AG09319 (cell line): Measurements from ENCODE around the gene RLN2.

Experiments used
- DNase-seq: peaks from one replicate; pipeline ENCODE4 v3.0.0-alpha.2; 2010; ENCODE audit warnings: low read depth; ENCODE audit errors: extremely low read depth
- TF ChIP-seq, protein P1 (sequence below): IDR thresholded peaks from 2 replicates; pipeline ENCODE4 v1.5.1; 2011; ENCODE audit warnings: low read depth, mild to moderate bottlenecking, inconsistent platforms, low read length, moderate library complexity

RLN2 gene

DNA sequence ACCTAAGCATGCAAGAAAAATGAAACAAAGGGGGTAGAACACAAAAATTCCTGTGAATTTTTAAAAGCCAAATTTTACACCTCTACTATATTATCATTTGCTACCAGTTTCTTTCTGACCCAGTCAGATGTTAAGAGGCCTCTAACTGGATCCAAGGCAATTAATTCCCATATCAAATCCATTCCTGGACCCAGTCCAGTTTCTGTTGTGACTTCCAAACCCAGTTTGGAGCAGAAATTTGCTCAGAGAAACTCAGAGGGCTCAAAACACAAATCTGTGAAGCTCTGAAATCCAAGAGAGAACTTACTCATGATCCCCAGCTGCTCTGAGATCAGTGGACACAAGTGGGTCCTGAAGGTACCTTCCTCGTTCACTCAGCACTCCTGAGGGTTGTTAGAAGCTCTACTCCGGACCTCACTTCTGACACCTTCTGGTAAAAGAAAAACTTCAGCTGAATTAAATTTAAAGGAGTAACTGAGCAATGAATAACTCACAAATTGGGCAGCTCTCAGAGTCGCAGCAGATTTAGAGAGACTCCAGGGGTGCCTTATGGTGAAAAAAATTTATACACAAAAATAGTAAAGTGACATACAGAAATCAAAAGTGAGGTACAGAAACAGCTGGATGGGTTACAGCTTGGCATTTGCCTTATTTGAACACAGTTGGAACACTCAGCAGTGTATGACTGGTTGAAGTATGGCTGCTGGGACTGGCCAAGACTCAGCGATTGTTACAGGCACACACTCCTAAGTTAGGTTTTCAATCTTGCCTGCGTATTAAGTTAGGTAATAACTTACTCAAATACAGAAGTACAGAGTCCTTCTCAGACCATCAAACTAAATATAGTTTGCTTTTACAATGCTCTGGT, 40.9 kb downstream of the RLN2 start:
- no peak for DNase-seq
- TF ChIP-seq, protein P1, sequence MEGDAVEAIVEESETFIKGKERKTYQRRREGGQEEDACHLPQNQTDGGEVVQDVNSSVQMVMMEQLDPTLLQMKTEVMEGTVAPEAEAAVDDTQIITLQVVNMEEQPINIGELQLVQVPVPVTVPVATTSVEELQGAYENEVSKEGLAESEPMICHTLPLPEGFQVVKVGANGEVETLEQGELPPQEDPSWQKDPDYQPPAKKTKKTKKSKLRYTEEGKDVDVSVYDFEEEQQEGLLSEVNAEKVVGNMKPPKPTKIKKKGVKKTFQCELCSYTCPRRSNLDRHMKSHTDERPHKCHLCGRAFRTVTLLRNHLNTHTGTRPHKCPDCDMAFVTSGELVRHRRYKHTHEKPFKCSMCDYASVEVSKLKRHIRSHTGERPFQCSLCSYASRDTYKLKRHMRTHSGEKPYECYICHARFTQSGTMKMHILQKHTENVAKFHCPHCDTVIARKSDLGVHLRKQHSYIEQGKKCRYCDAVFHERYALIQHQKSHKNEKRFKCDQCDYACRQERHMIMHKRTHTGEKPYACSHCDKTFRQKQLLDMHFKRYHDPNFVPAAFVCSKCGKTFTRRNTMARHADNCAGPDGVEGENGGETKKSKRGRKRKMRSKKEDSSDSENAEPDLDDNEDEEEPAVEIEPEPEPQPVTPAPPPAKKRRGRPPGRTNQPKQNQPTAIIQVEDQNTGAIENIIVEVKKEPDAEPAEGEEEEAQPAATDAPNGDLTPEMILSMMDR = no peak
